HepG2 (cell line): ENCODE data around the gene POLR1G. TPM values are rescaled to one million over a fixed set of nuclear protein-coding genes. Genes with fewer than 3 reads are reported as not detected.

ENCODE experiments used
- CENPT ChIP-seq: sonication (generic); formaldehyde crosslinking; IDR thresholded peaks from 2 replicates; pipeline ENCODE4 v1.8.0; 2022; ENCODE audit warnings: low read depth, mild to moderate bottlenecking, moderate library complexity, missing genetic modification reagents
- CREB1 ChIP-seq, 2 experiments: fragments of 450-650 bp in 1 of 2; IDR thresholded peaks; 2 replicates each; pipeline ENCODE4 v1.6.1; 2016 to 2017; ENCODE audit warnings: control low read depth in 1 of 2, mild to moderate bottlenecking in 1 of 2, missing compliant biosample characterization in 1 of 2, missing genetic modification characterization in 1 of 2
- EHMT2 ChIP-seq: fragments of 200-600 bp; sonication (generic); IDR thresholded peaks from 2 replicates; pipeline ENCODE4 v1.7.0; 2017; ENCODE audit warnings: antibody characterized with exemption, low read depth, low read length, borderline replicate concordance
- ERF ChIP-seq: IDR thresholded peaks from 2 replicates; pipeline ENCODE4 v1.6.1; 2018; ENCODE audit warnings: missing biosample characterization, missing genetic modification reagents
- ESRRA ChIP-seq: sonication (generic); formaldehyde crosslinking; IDR thresholded peaks from 2 replicates; pipeline ENCODE4 v1.5.1; 2020; ENCODE audit warnings: mild to moderate bottlenecking, low read depth, missing genetic modification reagents
- FOXA1 ChIP-seq, 2 experiments: fragments of 450-650 bp in 1 of 2; sonication (generic) in 1 of 2; formaldehyde crosslinking in 1 of 2; IDR thresholded peaks; 2 replicates each; pipeline versions ENCODE4 v1.4.0 to v1.6.1; 2016 to 2020; ENCODE audit warnings: missing genetic modification reagents in 1 of 2
- FOXM1 ChIP-seq: sonication (generic); formaldehyde crosslinking; IDR thresholded peaks from 2 replicates; pipeline ENCODE4 v1.5.0; 2020; ENCODE audit warnings: missing genetic modification reagents
- HNRNPK ChIP-seq: fragments of 200-400 bp; formaldehyde crosslinking; IDR thresholded peaks from 2 replicates; pipeline ENCODE4 v1.6.1; 2018; ENCODE audit warnings: low read length, low read depth, moderate library complexity, mild to moderate bottlenecking; ENCODE audit not compliant: poor library complexity, severe bottlenecking
- MED13 ChIP-seq: sonication (generic); formaldehyde crosslinking; IDR thresholded peaks from 2 replicates; pipeline ENCODE4 v1.5.0; 2020; ENCODE audit warnings: missing genetic modification reagents
- NFE2L1 ChIP-seq: sonication (generic); formaldehyde crosslinking; IDR thresholded peaks from 2 replicates; pipeline ENCODE4 v1.4.0; 2020; ENCODE audit warnings: missing genetic modification reagents, mild to moderate bottlenecking, borderline replicate concordance
- PATZ1 ChIP-seq: sonication (generic); formaldehyde crosslinking; IDR thresholded peaks from 2 replicates; pipeline ENCODE4 v1.4.0; 2020; ENCODE audit warnings: missing genetic modification reagents
- POLR2AphosphoS5 ChIP-seq: IDR thresholded peaks from 2 replicates; pipeline ENCODE4 v1.6.1; 2012; ENCODE audit warnings: low read depth, low read length
- RARG ChIP-seq: sonication (generic); formaldehyde crosslinking; IDR thresholded peaks from 2 replicates; pipeline ENCODE4 v1.4.0; 2020; ENCODE audit warnings: low read depth, mild to moderate bottlenecking, missing genetic modification reagents
- RBM39 ChIP-seq: fragments of 200-400 bp; formaldehyde crosslinking; IDR thresholded peaks from one replicate; pipeline ENCODE4 v1.6.1; 2018; ENCODE audit warnings: antibody characterized with exemption, mild to moderate bottlenecking, low read depth, low read length; ENCODE audit not compliant: poor library complexity, severe bottlenecking
- SAP130 ChIP-seq: IDR thresholded peaks from 2 replicates; pipeline ENCODE4 v1.6.1; 2016; ENCODE audit warnings: low read depth
- SRSF9 ChIP-seq: fragments of 200-400 bp; formaldehyde crosslinking; IDR thresholded peaks from 2 replicates; pipeline ENCODE4 v1.6.1; 2018; ENCODE audit warnings: borderline replicate concordance, mild to moderate bottlenecking, low read depth, low read length; ENCODE audit not compliant: insufficient read depth, poor library complexity, severe bottlenecking
- TSC22D2 ChIP-seq: sonication (generic); formaldehyde crosslinking; IDR thresholded peaks from 2 replicates; pipeline ENCODE4 v1.5.1; 2020; ENCODE audit warnings: missing genetic modification reagents, mild to moderate bottlenecking, borderline replicate concordance
- UBTF ChIP-seq: sonication (generic); formaldehyde crosslinking; IDR thresholded peaks from 2 replicates; pipeline ENCODE4 v1.4.0; 2020; ENCODE audit warnings: mild to moderate bottlenecking, missing genetic modification reagents
- ZBTB38 ChIP-seq: sonication (generic); formaldehyde crosslinking; IDR thresholded peaks from 2 replicates; pipeline ENCODE4 v1.5.1; 2020; ENCODE audit warnings: mild to moderate bottlenecking, missing genetic modification reagents
- ZNF207 ChIP-seq: fragments of 450-650 bp; IDR thresholded peaks from 2 replicates; pipeline ENCODE4 v1.6.1; 2016; ENCODE audit warnings: antibody characterized with exemption, borderline replicate concordance
- ZNF414 ChIP-seq: sonication (generic); formaldehyde crosslinking; IDR thresholded peaks from 2 replicates; pipeline ENCODE4 v1.5.0; 2020; ENCODE audit warnings: missing genetic modification reagents
- ZNF672 ChIP-seq: sonication (generic); formaldehyde crosslinking; IDR thresholded peaks from 2 replicates; pipeline ENCODE4 v1.8.1; 2022; ENCODE audit warnings: missing genetic modification reagents
- ZNF782 ChIP-seq: sonication (generic); formaldehyde crosslinking; IDR thresholded peaks from 2 replicates; pipeline ENCODE4 v1.4.0; 2020; ENCODE audit warnings: missing genetic modification reagents, mild to moderate bottlenecking, borderline replicate concordance
- polyA plus RNA-seq, 8 experiments: library from polyadenylated mRNA; depleted of rRNA in 3 of 8; stranded (reverse) in 7 of 8; unstranded in 1 of 8; fragments of >200 nt; fragmentation: Illumina TruSeq in 4 of 8; extraction: Trizol in 4 of 8; gene quantifications; 2 replicates each; pipeline versions ENCODE4 v1.2.1 to v1.2.3, GENCODE V29; 2011 to 2016; ENCODE audit warnings: low read depth in 4 of 8, missing spikeins in 1 of 8, mixed read lengths in 1 of 8; ENCODE audit not compliant: insufficient read depth in 1 of 8
- total RNA-seq, 5 experiments: library from RNA; depleted of rRNA; stranded (reverse); fragments of >200 nt; fragmentation: Illumina TruSeq; extraction: Trizol; gene quantifications; 2 replicates each; pipeline ENCODE4 v1.2.3, GENCODE V29; 2016; ENCODE audit warnings: low read depth in 1 of 5
- TF ChIP-seq, protein P1 (sequence below): sonication (generic); formaldehyde crosslinking; IDR thresholded peaks from 2 replicates; pipeline ENCODE4 v1.5.0; 2020; ENCODE audit warnings: mild to moderate bottlenecking, missing genetic modification reagents, moderate library complexity

Gene POLR1G
- total and polyA plus RNA-seq, 2 of the 13 experiments (the other 11 are each of a cell fraction or from before 2014, with no cell fraction given): 3.5 to 20.8 TPM

DNA sequence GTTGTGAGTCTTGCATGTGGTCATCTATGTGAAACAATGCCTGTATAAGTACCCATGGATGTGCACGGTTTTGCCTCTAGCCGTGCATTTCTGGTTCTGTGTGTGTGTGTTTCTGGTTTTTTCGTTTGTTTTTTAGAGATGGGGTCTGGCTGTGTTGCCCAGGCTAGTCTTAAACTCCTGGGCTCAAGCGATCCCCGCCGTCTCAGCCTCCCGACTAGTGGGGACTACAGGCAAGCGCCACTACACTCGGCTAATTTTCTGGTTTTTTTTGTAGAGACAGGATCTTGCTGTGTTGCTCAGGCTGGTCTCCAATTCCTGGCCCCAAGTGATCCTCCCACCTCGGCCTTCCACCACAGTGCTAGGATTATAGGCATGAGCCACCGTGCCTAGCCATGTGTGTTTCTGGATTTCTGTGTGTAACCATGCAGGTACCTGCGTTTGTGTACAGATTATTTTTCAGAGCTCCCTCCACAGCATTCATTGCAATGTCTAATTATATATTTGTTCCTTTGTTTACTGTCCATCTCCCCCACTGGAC lies 45.5 kb downstream of the POLR1G start (continued):
- TF ChIP-seq, protein P1, sequence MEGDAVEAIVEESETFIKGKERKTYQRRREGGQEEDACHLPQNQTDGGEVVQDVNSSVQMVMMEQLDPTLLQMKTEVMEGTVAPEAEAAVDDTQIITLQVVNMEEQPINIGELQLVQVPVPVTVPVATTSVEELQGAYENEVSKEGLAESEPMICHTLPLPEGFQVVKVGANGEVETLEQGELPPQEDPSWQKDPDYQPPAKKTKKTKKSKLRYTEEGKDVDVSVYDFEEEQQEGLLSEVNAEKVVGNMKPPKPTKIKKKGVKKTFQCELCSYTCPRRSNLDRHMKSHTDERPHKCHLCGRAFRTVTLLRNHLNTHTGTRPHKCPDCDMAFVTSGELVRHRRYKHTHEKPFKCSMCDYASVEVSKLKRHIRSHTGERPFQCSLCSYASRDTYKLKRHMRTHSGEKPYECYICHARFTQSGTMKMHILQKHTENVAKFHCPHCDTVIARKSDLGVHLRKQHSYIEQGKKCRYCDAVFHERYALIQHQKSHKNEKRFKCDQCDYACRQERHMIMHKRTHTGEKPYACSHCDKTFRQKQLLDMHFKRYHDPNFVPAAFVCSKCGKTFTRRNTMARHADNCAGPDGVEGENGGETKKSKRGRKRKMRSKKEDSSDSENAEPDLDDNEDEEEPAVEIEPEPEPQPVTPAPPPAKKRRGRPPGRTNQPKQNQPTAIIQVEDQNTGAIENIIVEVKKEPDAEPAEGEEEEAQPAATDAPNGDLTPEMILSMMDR: no peak
- no peak for TF ChIP-seq FOXM1 (CRISPR knock-in tag)
- no peak for TF ChIP-seq MED13
- no peak for TF ChIP-seq ERF (CRISPR knock-in tag)
- TF ChIP-seq TSC22D2 (CRISPR knock-in tag): no peak
- TF ChIP-seq CREB1 (IDR thresholded peaks at IDR 0.05): no peak
- no peak for TF ChIP-seq CREB1 (CRISPR knock-in tag; IDR thresholded peaks at IDR 0.05)
- no peak for TF ChIP-seq HNRNPK
- no peak for TF ChIP-seq EHMT2
- TF ChIP-seq RARG (CRISPR knock-in tag): no peak
- TF ChIP-seq SRSF9: no peak
- no peak for TF ChIP-seq ZNF414 (CRISPR knock-in tag)
- TF ChIP-seq ZNF207: no peak
- TF ChIP-seq ESRRA (CRISPR knock-in tag): no peak
- peak; percentile 26; the same call in 1 of the 2 replicates for TF ChIP-seq SAP130 (CRISPR knock-in tag)
- no peak for TF ChIP-seq ZNF672
- TF ChIP-seq RBM39: no peak
- TF ChIP-seq NFE2L1: no peak
- no peak for TF ChIP-seq ZNF782 (CRISPR knock-in tag)
- no peak for TF ChIP-seq POLR2AphosphoS5
- no peak for TF ChIP-seq FOXA1 (IDR thresholded peaks at IDR 0.05)
- TF ChIP-seq FOXA1 (CRISPR knock-in tag; IDR thresholded peaks at IDR 0.05): 0 out of 2 replicates have a peak, but pooled peaks have one; percentile 27
- no peak for TF ChIP-seq ZBTB38
- no peak for TF ChIP-seq CENPT
- no peak for TF ChIP-seq PATZ1 (CRISPR knock-in tag)
- no peak for TF ChIP-seq UBTF (CRISPR knock-in tag)
